Stromal cell of bone marrow (primary cell): ENCODE measurements around the gene RHOD.

Experiments
- DNase-seq: peaks from one replicate; pipeline ENCODE4 v3.0.0-alpha.2; 2012; ENCODE audit warnings: low read depth

Gene RHOD

GRCh38 chr11:67032830-67033551 lies 23.7 kb upstream of the RHOD start:
- DNase-seq, result peak; percentile 90

GRCh38 chr11:67033661-67034166 lies 22.9 kb upstream of the RHOD start:
- DNase-seq, result peak; percentile 96

GRCh38 chr11:67034350-67034749 lies 22.3 kb upstream of the RHOD start:
- DNase-seq, result no peak

- no peak for DNase-seq
Observed at GRCh38 chr11:67040147-67040546, 16.5 kb upstream of the RHOD start.

GRCh38 chr11:67041602-67042001 lies 15.0 kb upstream of the RHOD start:
- no peak for DNase-seq

- no peak for DNase-seq
Observed at GRCh38 chr11:67043572-67044349, 12.9 kb upstream of the RHOD start.

GRCh38 chr11:67044496-67044895 lies 12.2 kb upstream of the RHOD start:
- no peak for DNase-seq

GRCh38 chr11:67045314-67045713 lies 11.3 kb upstream of the RHOD start:
- peak; percentile 82 for DNase-seq

GRCh38 chr11:67048515-67049130 lies 8.0 kb upstream of the RHOD start:
- no peak for DNase-seq

- no peak for DNase-seq
Observed at GRCh38 chr11:67050139-67050538, 6.5 kb upstream of the RHOD start.

- DNase-seq, result no peak
Observed at GRCh38 chr11:67051180-67051893, 5.3 kb upstream of the RHOD start.

- no peak for DNase-seq
Observed at GRCh38 chr11:67051945-67052488, 4.6 kb upstream of the RHOD start.

- no peak for DNase-seq
Observed at GRCh38 chr11:67052891-67053290, 3.8 kb upstream of the RHOD start.

GRCh38 chr11:67053896-67054329 lies 2.7 kb upstream of the RHOD start:
- DNase-seq, result no peak

- DNase-seq, result peak; percentile 60
Observed at GRCh38 chr11:67054346-67054835, 2.3 kb upstream of the RHOD start.

- DNase-seq, result peak; percentile 54
Observed at GRCh38 chr11:67054836-67055523, 1.7 kb upstream of the RHOD start.

GRCh38 chr11:67055812-67056211 lies 835 bp upstream of the RHOD start:
- no peak for DNase-seq

- DNase-seq, result no peak
Observed at GRCh38 chr11:67057205-67057672, 592 bp downstream of the RHOD start.

GRCh38 chr11:67058506-67058905 lies 1.9 kb downstream of the RHOD start:
- no peak for DNase-seq

GRCh38 chr11:67059671-67060070 lies 3.0 kb downstream of the RHOD start:
- no peak for DNase-seq

GRCh38 chr11:67060111-67060522 lies 3.5 kb downstream of the RHOD start:
- DNase-seq, result no peak
